HG03060 (cell line): ENCODE data around the gene ASPHD1.
"Not testable (repeated sequence)": the region's sequence is repeated elsewhere in the genome, so short reads cannot be mapped to it uniquely, and the experiment has no call there.

ENCODE experiments used
- ATAC-seq: cut with Tn5 transposase; IDR thresholded peaks from one replicate; pipeline ENCODE4 v1.9.1; 2021; ENCODE audit warnings: low read depth, moderate number of reproducible peaks; ENCODE audit not compliant: unreplicated experiment

ASPHD1 gene

GRCh38 chr16:29905668-29906067, 5.4 kb downstream of the ASPHD1 start:
- ATAC-seq: no peak

DNA sequence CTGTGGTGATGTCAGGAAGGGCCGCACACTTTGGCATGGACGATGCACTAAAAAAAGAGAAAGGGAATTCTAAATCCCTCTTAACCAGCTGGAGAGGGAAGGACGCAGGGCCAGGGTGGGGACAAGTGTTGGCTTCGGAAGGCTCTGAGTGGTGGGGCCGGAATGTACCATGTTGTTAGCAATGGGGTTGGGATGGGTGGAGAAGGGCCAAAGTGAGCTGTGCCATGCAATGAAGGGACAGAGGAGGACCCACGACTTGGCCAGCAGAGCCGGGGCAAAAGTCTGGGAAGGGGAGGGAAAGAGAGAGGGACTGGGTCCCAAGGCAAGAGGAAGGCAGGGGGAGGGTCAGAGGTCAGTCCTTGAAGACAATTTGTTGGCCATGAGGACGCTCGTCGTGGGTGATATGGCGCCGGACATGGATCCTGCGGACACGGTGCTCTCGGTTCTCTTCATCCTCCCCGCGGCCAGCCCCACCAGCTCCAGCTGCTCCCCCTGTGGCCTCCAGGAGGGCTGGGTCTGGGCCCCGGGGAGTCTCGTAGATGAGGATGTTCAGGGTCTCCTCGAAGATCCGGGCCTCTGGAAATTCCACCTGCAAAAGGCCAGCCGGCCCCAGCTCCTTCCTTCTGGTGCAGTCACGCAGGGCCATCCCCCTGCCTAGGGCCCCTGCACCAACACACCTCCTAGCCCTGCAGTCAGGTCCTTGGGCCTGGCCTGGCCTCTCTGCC, 6.4 kb downstream of the ASPHD1 start:
- ATAC-seq: no peak

- ATAC-seq: no peak
Observed at GRCh38 chr16:29907973-29908372, 7.7 kb downstream of the ASPHD1 start.

- ATAC-seq: no peak
Observed at GRCh38 chr16:29908719-29909220, 8.5 kb downstream of the ASPHD1 start.

DNA sequence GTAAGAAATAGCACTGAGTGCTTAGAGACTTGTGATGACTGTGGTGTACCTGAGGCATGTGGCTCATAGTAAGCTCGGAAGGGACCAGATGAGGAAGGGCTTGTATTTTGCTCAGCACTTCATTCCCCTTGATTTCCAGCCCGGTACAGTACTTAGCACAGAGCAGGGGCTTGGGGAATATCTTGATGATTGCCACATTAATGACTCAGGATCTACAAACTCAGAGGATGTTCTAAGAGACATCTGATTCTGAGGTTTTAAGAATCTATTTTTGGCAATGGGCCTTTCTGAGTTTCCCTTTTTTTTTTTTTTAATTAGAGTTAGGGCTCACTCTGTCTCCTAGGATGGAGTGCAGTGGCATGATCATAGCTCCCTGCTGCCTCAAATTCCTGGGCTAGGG, 9.1 kb downstream of the ASPHD1 start:
- no peak for ATAC-seq

GRCh38 chr16:29909851-29910250, 9.6 kb downstream of the ASPHD1 start:
- ATAC-seq: not testable (repeated sequence)

- ATAC-seq: no peak
Observed at GRCh38 chr16:29910819-29911675, 10.8 kb downstream of the ASPHD1 start.

GRCh38 chr16:29911676-29912010, 11.4 kb downstream of the ASPHD1 start:
- ATAC-seq: no peak

GRCh38 chr16:29912087-29912486, 11.8 kb downstream of the ASPHD1 start:
- no peak for ATAC-seq

DNA sequence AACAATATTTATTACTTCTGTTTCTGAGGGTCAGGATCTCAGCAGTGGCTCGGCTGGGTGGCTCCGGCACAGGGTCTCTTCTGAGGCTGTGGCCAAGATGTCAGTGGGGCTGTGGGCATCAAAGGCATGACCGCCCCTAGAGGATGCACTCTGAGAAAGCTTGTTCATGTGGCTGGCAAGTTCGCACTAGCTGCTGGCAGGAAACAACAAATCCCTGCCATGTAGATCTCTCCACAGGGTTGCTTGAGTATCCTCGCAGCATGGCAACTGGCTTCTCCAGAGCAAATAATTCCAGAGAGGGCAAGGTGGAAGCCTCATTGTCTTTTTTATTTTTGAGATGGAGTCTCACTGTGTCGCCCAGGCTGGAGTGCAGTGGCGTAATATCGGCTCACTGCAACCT, 13.2 kb downstream of the ASPHD1 start:
- no peak for ATAC-seq

GRCh38 chr16:29915590-29916247, 15.4 kb downstream of the ASPHD1 start:
- no peak for ATAC-seq

- no peak for ATAC-seq
Observed at GRCh38 chr16:29916979-29917378, 16.7 kb downstream of the ASPHD1 start.

DNA sequence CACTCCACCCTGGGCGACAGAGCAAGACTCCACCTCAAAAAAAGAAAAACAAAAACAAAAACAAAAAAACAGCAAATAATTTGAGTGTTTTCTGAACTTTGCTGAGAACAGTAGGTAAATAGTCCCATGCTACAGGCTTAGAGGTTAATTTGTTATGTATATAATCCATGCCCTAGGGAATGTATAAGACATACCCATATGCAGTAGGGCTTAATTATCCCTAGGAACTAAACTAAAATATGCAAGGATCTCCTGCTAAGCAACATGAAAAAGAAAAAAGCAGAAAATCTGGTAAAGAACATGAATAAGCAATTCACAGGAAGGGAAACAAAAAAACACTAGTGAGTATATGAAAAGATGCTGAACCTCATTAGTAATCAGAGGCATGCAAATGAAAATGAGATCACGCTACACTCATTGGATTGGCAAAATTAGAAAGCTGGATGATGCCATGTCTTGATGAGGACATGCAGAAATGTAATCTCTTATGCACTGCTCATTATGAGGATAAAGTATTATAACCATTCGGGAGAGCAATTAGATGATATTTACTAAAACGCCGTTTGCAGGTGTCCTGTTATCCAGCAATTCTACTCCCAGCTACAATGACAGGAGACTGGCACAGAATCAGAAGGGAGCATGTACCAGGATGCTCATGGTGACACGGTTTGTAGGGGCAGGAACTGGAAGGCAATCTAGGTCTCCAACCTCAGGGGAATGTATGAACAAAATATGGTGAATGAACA, 20.2 kb downstream of the ASPHD1 start:
- ATAC-seq: no peak

GRCh38 chr16:29921034-29921385, 20.7 kb downstream of the ASPHD1 start:
- no peak for ATAC-seq

GRCh38 chr16:29922326-29922725, 22.0 kb downstream of the ASPHD1 start:
- ATAC-seq: no peak

- no peak for ATAC-seq
Observed at GRCh38 chr16:29922986-29923501, 22.8 kb downstream of the ASPHD1 start.

GRCh38 chr16:29925105-29925756, 24.9 kb downstream of the ASPHD1 start:
- no peak for ATAC-seq

- peak; percentile 64 for ATAC-seq
Observed at GRCh38 chr16:29925781-29926710, 25.8 kb downstream of the ASPHD1 start, which contains the start of gene KCTD13. TSS of gene KCTD13 (minus strand) at chr16:29926226. CDS start at chr16:29926033, 193 bp downstream.

DNA sequence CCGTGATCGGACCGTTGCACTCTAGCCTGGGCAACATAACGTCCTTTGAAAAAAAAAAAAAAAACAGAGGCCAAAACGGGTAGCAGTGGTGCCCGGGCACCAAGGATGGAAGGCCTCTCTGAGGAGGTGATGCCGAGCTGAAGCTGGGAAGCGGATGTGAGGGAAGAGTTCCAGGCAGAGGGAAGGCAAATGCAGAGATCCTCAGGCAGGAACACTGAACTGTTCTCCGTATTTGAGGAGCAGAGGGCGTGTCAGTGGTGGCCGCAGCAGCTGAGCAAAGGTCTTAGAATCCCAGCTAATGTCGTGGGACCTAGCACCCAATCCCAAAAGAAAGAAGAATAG, 26.4 kb downstream of the ASPHD1 start:
- no peak for ATAC-seq
